Stimulated activated CD4-positive, alpha-beta T cell treated with anti-CD3 and anti-CD28 coated beads, Interleukin-12 subunit alpha, Interleukin-12 subunit beta, amount 100 ng/mL, for 24 hours (primary cell): Measurements from ENCODE around the gene CDC45.

Experiments used
- DNase-seq, 2 experiments: peaks; one replicate each; pipeline ENCODE4 v3.0.0-alpha.2; 2020; ENCODE audit warnings: low read depth in 2 of 2

Gene CDC45

GRCh38 chr22:19559324-19559811, 79.6 kb downstream of the CDC45 start:
- no peak for DNase-seq

- DNase-seq: no peak
Measured at GRCh38 chr22:19559956-19560355, 80.2 kb downstream of the CDC45 start.

GRCh38 chr22:19565382-19566278, 85.9 kb downstream of the CDC45 start:
- no peak for DNase-seq

GRCh38 chr22:19566279-19567156, 86.8 kb downstream of the CDC45 start:
- DNase-seq: no peak

GRCh38 chr22:19567157-19568009, 87.7 kb downstream of the CDC45 start:
- no peak for DNase-seq

- no peak for DNase-seq
Measured at GRCh38 chr22:19568337-19569275, 88.9 kb downstream of the CDC45 start.

GRCh38 chr22:19569276-19569640, 89.5 kb downstream of the CDC45 start:
- no peak for DNase-seq

GRCh38 chr22:19569976-19570375, 90.3 kb downstream of the CDC45 start:
- DNase-seq: no peak
